Measurements from ENCODE around the gene LTB4R. TPM values are rescaled to one million over a fixed set of nuclear protein-coding genes. Genes with fewer than 3 reads are reported as not detected.

The LTB4R gene
- total and polyA plus RNA-seq, 9 of the 15 experiments (the other 6 are each of a cell fraction or from before 2014, with no cell fraction given), result 0.38 to 10.5 (median 2.8) TPM

- TF ChIP-seq, protein P1, sequence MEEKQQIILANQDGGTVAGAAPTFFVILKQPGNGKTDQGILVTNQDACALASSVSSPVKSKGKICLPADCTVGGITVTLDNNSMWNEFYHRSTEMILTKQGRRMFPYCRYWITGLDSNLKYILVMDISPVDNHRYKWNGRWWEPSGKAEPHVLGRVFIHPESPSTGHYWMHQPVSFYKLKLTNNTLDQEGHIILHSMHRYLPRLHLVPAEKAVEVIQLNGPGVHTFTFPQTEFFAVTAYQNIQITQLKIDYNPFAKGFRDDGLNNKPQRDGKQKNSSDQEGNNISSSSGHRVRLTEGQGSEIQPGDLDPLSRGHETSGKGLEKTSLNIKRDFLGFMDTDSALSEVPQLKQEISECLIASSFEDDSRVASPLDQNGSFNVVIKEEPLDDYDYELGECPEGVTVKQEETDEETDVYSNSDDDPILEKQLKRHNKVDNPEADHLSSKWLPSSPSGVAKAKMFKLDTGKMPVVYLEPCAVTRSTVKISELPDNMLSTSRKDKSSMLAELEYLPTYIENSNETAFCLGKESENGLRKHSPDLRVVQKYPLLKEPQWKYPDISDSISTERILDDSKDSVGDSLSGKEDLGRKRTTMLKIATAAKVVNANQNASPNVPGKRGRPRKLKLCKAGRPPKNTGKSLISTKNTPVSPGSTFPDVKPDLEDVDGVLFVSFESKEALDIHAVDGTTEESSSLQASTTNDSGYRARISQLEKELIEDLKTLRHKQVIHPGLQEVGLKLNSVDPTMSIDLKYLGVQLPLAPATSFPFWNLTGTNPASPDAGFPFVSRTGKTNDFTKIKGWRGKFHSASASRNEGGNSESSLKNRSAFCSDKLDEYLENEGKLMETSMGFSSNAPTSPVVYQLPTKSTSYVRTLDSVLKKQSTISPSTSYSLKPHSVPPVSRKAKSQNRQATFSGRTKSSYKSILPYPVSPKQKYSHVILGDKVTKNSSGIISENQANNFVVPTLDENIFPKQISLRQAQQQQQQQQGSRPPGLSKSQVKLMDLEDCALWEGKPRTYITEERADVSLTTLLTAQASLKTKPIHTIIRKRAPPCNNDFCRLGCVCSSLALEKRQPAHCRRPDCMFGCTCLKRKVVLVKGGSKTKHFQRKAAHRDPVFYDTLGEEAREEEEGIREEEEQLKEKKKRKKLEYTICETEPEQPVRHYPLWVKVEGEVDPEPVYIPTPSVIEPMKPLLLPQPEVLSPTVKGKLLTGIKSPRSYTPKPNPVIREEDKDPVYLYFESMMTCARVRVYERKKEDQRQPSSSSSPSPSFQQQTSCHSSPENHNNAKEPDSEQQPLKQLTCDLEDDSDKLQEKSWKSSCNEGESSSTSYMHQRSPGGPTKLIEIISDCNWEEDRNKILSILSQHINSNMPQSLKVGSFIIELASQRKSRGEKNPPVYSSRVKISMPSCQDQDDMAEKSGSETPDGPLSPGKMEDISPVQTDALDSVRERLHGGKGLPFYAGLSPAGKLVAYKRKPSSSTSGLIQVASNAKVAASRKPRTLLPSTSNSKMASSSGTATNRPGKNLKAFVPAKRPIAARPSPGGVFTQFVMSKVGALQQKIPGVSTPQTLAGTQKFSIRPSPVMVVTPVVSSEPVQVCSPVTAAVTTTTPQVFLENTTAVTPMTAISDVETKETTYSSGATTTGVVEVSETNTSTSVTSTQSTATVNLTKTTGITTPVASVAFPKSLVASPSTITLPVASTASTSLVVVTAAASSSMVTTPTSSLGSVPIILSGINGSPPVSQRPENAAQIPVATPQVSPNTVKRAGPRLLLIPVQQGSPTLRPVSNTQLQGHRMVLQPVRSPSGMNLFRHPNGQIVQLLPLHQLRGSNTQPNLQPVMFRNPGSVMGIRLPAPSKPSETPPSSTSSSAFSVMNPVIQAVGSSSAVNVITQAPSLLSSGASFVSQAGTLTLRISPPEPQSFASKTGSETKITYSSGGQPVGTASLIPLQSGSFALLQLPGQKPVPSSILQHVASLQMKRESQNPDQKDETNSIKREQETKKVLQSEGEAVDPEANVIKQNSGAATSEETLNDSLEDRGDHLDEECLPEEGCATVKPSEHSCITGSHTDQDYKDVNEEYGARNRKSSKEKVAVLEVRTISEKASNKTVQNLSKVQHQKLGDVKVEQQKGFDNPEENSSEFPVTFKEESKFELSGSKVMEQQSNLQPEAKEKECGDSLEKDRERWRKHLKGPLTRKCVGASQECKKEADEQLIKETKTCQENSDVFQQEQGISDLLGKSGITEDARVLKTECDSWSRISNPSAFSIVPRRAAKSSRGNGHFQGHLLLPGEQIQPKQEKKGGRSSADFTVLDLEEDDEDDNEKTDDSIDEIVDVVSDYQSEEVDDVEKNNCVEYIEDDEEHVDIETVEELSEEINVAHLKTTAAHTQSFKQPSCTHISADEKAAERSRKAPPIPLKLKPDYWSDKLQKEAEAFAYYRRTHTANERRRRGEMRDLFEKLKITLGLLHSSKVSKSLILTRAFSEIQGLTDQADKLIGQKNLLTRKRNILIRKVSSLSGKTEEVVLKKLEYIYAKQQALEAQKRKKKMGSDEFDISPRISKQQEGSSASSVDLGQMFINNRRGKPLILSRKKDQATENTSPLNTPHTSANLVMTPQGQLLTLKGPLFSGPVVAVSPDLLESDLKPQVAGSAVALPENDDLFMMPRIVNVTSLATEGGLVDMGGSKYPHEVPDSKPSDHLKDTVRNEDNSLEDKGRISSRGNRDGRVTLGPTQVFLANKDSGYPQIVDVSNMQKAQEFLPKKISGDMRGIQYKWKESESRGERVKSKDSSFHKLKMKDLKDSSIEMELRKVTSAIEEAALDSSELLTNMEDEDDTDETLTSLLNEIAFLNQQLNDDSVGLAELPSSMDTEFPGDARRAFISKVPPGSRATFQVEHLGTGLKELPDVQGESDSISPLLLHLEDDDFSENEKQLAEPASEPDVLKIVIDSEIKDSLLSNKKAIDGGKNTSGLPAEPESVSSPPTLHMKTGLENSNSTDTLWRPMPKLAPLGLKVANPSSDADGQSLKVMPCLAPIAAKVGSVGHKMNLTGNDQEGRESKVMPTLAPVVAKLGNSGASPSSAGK (IDR thresholded peaks at IDR 0.05), result no peak
- no peak for TF ChIP-seq KDM2B (CRISPR knock-in tag; IDR thresholded peaks at IDR 0.05)
- TF ChIP-seq CBFA2T2 (conservative IDR thresholded peaks at IDR 0.05), result peak; percentile 20; the same call in 1 of the 2 replicates
- TF ChIP-seq DIDO1 (tag; IDR thresholded peaks at IDR 0.05; ENCODE audit: low read depth), result no peak
- TF ChIP-seq, protein P2, sequence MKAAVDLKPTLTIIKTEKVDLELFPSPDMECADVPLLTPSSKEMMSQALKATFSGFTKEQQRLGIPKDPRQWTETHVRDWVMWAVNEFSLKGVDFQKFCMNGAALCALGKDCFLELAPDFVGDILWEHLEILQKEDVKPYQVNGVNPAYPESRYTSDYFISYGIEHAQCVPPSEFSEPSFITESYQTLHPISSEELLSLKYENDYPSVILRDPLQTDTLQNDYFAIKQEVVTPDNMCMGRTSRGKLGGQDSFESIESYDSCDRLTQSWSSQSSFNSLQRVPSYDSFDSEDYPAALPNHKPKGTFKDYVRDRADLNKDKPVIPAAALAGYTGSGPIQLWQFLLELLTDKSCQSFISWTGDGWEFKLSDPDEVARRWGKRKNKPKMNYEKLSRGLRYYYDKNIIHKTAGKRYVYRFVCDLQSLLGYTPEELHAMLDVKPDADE (conservative IDR thresholded peaks at IDR 0.05; ENCODE audit: control insufficient read depth, low read depth, low read length), result no peak
- TF ChIP-seq RBM15 (IDR thresholded peaks at IDR 0.05; ENCODE audit: insufficient read depth, low read length), result no peak
- TF ChIP-seq, protein P3, sequence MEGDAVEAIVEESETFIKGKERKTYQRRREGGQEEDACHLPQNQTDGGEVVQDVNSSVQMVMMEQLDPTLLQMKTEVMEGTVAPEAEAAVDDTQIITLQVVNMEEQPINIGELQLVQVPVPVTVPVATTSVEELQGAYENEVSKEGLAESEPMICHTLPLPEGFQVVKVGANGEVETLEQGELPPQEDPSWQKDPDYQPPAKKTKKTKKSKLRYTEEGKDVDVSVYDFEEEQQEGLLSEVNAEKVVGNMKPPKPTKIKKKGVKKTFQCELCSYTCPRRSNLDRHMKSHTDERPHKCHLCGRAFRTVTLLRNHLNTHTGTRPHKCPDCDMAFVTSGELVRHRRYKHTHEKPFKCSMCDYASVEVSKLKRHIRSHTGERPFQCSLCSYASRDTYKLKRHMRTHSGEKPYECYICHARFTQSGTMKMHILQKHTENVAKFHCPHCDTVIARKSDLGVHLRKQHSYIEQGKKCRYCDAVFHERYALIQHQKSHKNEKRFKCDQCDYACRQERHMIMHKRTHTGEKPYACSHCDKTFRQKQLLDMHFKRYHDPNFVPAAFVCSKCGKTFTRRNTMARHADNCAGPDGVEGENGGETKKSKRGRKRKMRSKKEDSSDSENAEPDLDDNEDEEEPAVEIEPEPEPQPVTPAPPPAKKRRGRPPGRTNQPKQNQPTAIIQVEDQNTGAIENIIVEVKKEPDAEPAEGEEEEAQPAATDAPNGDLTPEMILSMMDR (IDR thresholded peaks at IDR 0.05 in 2 of 3, conservative IDR thresholded peaks at IDR 0.05 in 1 of 3; ENCODE audit: insufficient read depth in 2 of 3, low read depth in 1 of 3, low read length in 3 of 3), result no peak
- no peak for TF ChIP-seq GABPB2 (CRISPR knock-in tag; conservative IDR thresholded peaks at IDR 0.05)
- no peak for TF ChIP-seq ZC3H11A (IDR thresholded peaks at IDR 0.05; ENCODE audit: low read depth, low read length)
- TF ChIP-seq GTF2A2 (tag; IDR thresholded peaks at IDR 0.05), result no peak
- TF ChIP-seq CBFA2T3 (IDR thresholded peaks at IDR 0.05), result peak; percentile 63
- TF ChIP-seq ZNF76 (CRISPR knock-in tag; IDR thresholded peaks at IDR 0.05; ENCODE audit: borderline replicate concordance), result no peak
Observed at GRCh38 chr14:24278424-24278823, 32.9 kb upstream of the LTB4R start (continued).

All from K562 (cell line).